ENCODE results near the gene CD1E. TPM values are rescaled to one million over a fixed set of nuclear protein-coding genes. Genes with fewer than 3 reads are reported as not detected.

Gene CD1E
- not detected in 2 replicates for total RNA-seq

GRCh38 chr1:158353303-158354075 is at the start of gene CD1E:
TSS of gene CD1E (plus strand) at chr1:158353894. CDS start at chr1:158353989, 95 bp downstream.

GRCh38 chr1:158331481-158332150 is 22.1 kb upstream of the CD1E start, which contains the start of gene CD1B:
TSS of gene CD1B (minus strand) at chr1:158331531. CDS start at chr1:158331423, 108 bp downstream.

DNA sequence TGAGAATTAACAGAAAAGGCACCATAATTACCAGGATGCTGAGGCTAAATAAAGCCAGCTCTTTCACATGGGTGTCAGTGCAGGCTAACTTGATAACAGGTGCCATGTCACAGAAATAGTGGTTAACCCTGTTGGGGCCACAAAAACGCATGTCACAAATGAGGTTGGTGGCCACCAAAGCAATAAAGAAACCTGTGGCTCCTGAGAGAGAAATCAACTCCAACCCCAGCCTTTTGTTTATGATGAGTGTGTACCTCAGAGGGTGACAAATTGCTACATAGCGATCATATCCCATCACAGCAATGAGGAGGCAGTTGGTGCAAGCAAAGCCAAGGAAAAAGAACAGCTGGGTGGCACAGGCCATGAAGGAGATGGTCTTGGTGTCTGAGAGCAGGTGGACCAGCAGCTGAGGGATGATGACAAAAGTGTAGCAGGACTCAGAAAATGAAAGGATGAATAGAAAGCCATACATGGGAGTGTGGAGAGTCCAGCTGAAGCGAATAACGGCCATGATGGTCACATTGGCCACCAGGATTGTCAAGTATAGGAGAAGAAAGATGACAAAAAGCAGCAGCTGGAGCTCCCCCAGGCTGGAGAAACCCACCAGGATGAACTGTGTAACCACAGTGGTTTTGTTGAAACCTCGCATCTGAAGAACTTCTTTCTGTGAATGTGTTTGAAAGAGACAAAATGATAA is 45.3 kb downstream of the CD1E start, which contains the start of gene OR10T2:
TSS of gene OR10T2 (minus strand) at position 649 of the 697 bp plus-strand sequence. CDS start at position 649, 0 bp downstream.

Other genes with a start within 250 kb of the CD1E start
- 0.50 TPM in 1 of 2 replicates, not detected in the other for gene CD1D, start 173.0 kb upstream of the CD1E start, total RNA-seq
- not detected in 2 replicates for gene CD1A, start 99.5 kb upstream of the CD1E start, total RNA-seq
- not detected in 2 replicates for gene CD1C, start 64.0 kb upstream of the CD1E start, total RNA-seq
- not detected in 2 replicates for gene CD1B, start 22.4 kb upstream of the CD1E start, total RNA-seq
- gene OR10T2, start 45.6 kb downstream of the CD1E start, total RNA-seq, result not detected in 2 replicates
- not detected in 2 replicates for gene OR10K2, start 72.3 kb downstream of the CD1E start, total RNA-seq
- not detected in 2 replicates for gene OR10K1, start 107.9 kb downstream of the CD1E start, total RNA-seq
- gene OR10R2, start 118.3 kb downstream of the CD1E start, total RNA-seq, result not detected in 2 replicates
- not detected in 2 replicates for gene OR6Y1, start 200.5 kb downstream of the CD1E start, total RNA-seq
- gene OR6P1, start 216.7 kb downstream of the CD1E start, total RNA-seq, result not detected in 2 replicates
- gene OR10X1, start 226.0 kb downstream of the CD1E start, total RNA-seq, result not detected in 2 replicates

All from smooth muscle cell of trachea (primary cell).